NCI-H1930 (cell line): ENCODE data around the gene APBA3.
"Not testable (repeated sequence)": the region's sequence is repeated elsewhere in the genome, so short reads cannot be mapped to it uniquely, and the experiment has no call there.

Experiments used
- DNase-seq, 2 experiments: peaks; one replicate each; lab custom pipeline; 2025; lab: John Stamatoyannopoulos, UW

The APBA3 gene

GRCh38 chr19:3771000-3771905 lies 9.8 kb upstream of the APBA3 start:
- DNase-seq = no peak

GRCh38 chr19:3770136-3770999 lies 8.9 kb upstream of the APBA3 start:
- DNase-seq = no peak

- DNase-seq = no peak
Observed at GRCh38 chr19:3769494-3769893, 8.0 kb upstream of the APBA3 start.

GRCh38 chr19:3768748-3769099 lies 7.2 kb upstream of the APBA3 start:
- DNase-seq = no peak

- no peak for DNase-seq
Observed at GRCh38 chr19:3768015-3768747, 6.7 kb upstream of the APBA3 start.

- no peak for DNase-seq
Observed at GRCh38 chr19:3767050-3767449, 5.6 kb upstream of the APBA3 start.

GRCh38 chr19:3766520-3766919 lies 5.0 kb upstream of the APBA3 start:
- DNase-seq = no peak

GRCh38 chr19:3765757-3766156 lies 4.3 kb upstream of the APBA3 start:
- DNase-seq = not testable (repeated sequence)

- no peak for DNase-seq
Observed at GRCh38 chr19:3765121-3765520, 3.6 kb upstream of the APBA3 start.

GRCh38 chr19:3762501-3763459 lies 1.3 kb upstream of the APBA3 start, which contains the start of gene MRPL54:
Gene MRPL54, plus strand, starts transcription at chr19:3762682. Its CDS starts 19 bp downstream, at chr19:3762701.
- DNase-seq = peak; percentile 94 to 95

- no peak for DNase-seq
Observed at GRCh38 chr19:3762130-3762473, 610 bp upstream of the APBA3 start.

GRCh38 chr19:3760871-3761361 lies 576 bp downstream of the APBA3 start:
- DNase-seq = no peak

GRCh38 chr19:3759482-3760254 lies 1.8 kb downstream of the APBA3 start:
- DNase-seq = no peak

- DNase-seq = not testable (repeated sequence)
Observed at GRCh38 chr19:3758297-3758696, 3.2 kb downstream of the APBA3 start.

GRCh38 chr19:3757705-3758104 lies 3.8 kb downstream of the APBA3 start:
- not testable (repeated sequence) for DNase-seq

GRCh38 chr19:3753631-3754410 lies 7.7 kb downstream of the APBA3 start:
- DNase-seq = no peak

- DNase-seq = no peak
Observed at GRCh38 chr19:3752492-3752891, 9.0 kb downstream of the APBA3 start.

- DNase-seq = no peak
Observed at GRCh38 chr19:3751236-3751635, 10.3 kb downstream of the APBA3 start.

- no peak for DNase-seq
Observed at GRCh38 chr19:3750211-3750610, 11.3 kb downstream of the APBA3 start.
